ENCODE data around the gene KIAA1328. TPM values are rescaled to one million over a fixed set of nuclear protein-coding genes. Genes with fewer than 3 reads are reported as not detected.

KIAA1328 gene
- polyA plus RNA-seq, 1 donor (not counting 4 experiments of a cell fraction or from before 2014, with no cell fraction given), result 5.5 TPM

GRCh38 chr18:37238282-37239108, 409.6 kb downstream of the KIAA1328 start:
- no peaks in the 10 kb centered on the region for H3K36me3 ChIP-seq (ENCODE audit: control insufficient read depth in 2 of 2, extremely low read depth in 1 of 2, insufficient read depth in 2 of 2, low read length in 2 of 2)
- no peak overlapping the region for H3K9ac ChIP-seq (ENCODE audit: control insufficient read depth, extremely low read depth, insufficient read depth, low read length)
- H2AFZ ChIP-seq (ENCODE audit: control insufficient read depth, low read length), result no peak overlapping the region
- no peak overlapping the region for H3K27ac ChIP-seq (ENCODE audit: control insufficient read depth, insufficient read depth, low read length)
- no peaks in the 10 kb centered on the region for H3K4me1 ChIP-seq (ENCODE audit: control insufficient read depth, extremely low read depth, insufficient read depth, low read length)
- no peaks in the 10 kb centered on the region for H4K20me1 ChIP-seq (ENCODE audit: control insufficient read depth, extremely low read depth, insufficient read depth, low read length)
- H3K9me3 ChIP-seq (ENCODE audit: control insufficient read depth, low read depth, low read length), result no peaks in the 10 kb centered on the region
- peaks cover 13% of the 10 kb centered on the region for H3K27me3 ChIP-seq (ENCODE audit: control insufficient read depth, extremely low read depth, insufficient read depth, low read length)
- no peak for DNase-seq (ENCODE audit: low read depth, low spot score)
- no peaks in the 10 kb centered on the region for H3K9me1 ChIP-seq (ENCODE audit: control insufficient read depth, extremely low read depth, insufficient read depth, low read length)
- no peak overlapping the region for H3K4me2 ChIP-seq (ENCODE audit: control insufficient read depth, extremely low read depth, insufficient read depth, low read depth, low read length)
- no peak overlapping the region for H3K4me3 ChIP-seq (ENCODE audit: control insufficient read depth in 2 of 3, extremely low read depth in 1 of 3, insufficient read depth in 2 of 3, low read depth in 1 of 3, low read length in 3 of 3)
- TF ChIP-seq CTCF (optimal IDR thresholded peaks at IDR 0.05 in 1 of 3, IDR thresholded peaks at IDR 0.05 in 1 of 3, conservative IDR thresholded peaks at IDR 0.05 in 1 of 3; ENCODE audit: extremely low read depth in 1 of 3, insufficient read depth in 2 of 3, low read length in 3 of 3) (no peak), EZH2 (IDR thresholded peaks at IDR 0.05; ENCODE audit: low read length) (no peak)
- no peaks in the 10 kb centered on the region for H3K79me2 ChIP-seq (ENCODE audit: control insufficient read depth, insufficient read depth, low read length)
- no peak for FAIRE-seq
- dilution Hi-C loops (cut with MboI; ENCODE audit: extremely low pct_ligation_motif_present, low sequenced_read_pairs), result no loop called here

GRCh38 chr18:37242091-37242490, 413.2 kb downstream of the KIAA1328 start:
- Histone ChIP-seq H3K79me2 (ENCODE audit: control insufficient read depth, insufficient read depth, low read length) (no peaks in the 10 kb centered on the region), H2AFZ (ENCODE audit: control insufficient read depth, low read length) (no peak overlapping the region), H3K27me3 (ENCODE audit: control insufficient read depth, extremely low read depth, insufficient read depth, low read length) (peaks cover 25% of the 10 kb centered on the region), H3K9me3 (ENCODE audit: control insufficient read depth, low read depth, low read length) (no peaks in the 10 kb centered on the region), H3K9ac (ENCODE audit: control insufficient read depth, extremely low read depth, insufficient read depth, low read length) (no peak overlapping the region), H3K9me1 (ENCODE audit: control insufficient read depth, extremely low read depth, insufficient read depth, low read length) (no peaks in the 10 kb centered on the region), H3K4me1 (ENCODE audit: control insufficient read depth, extremely low read depth, insufficient read depth, low read length) (no peaks in the 10 kb centered on the region), H4K20me1 (ENCODE audit: control insufficient read depth, extremely low read depth, insufficient read depth, low read length) (no peaks in the 10 kb centered on the region), H3K4me3 (ENCODE audit: control insufficient read depth in 2 of 3, extremely low read depth in 1 of 3, insufficient read depth in 2 of 3, low read depth in 1 of 3, low read length in 3 of 3) (no peak overlapping the region), H3K27ac (ENCODE audit: control insufficient read depth, insufficient read depth, low read length) (no peak overlapping the region), H3K36me3 (ENCODE audit: control insufficient read depth in 2 of 2, extremely low read depth in 1 of 2, insufficient read depth in 2 of 2, low read length in 2 of 2) (no peaks in the 10 kb centered on the region), H3K4me2 (ENCODE audit: control insufficient read depth, extremely low read depth, insufficient read depth, low read depth, low read length) (no peak overlapping the region)
- TF ChIP-seq EZH2 (IDR thresholded peaks at IDR 0.05; ENCODE audit: low read length), result no peak
- TF ChIP-seq CTCF (optimal IDR thresholded peaks at IDR 0.05 in 1 of 3, IDR thresholded peaks at IDR 0.05 in 1 of 3, conservative IDR thresholded peaks at IDR 0.05 in 1 of 3; ENCODE audit: extremely low read depth in 1 of 3, insufficient read depth in 2 of 3, low read length in 3 of 3), result no peak
- dilution Hi-C loops (cut with MboI; ENCODE audit: extremely low pct_ligation_motif_present, low sequenced_read_pairs), result no loop called here
- no peak for FAIRE-seq
- no peak for DNase-seq (ENCODE audit: low read depth, low spot score)
